Esophagus squamous epithelium (tissue), 5 donors: ENCODE data around the gene SH2D3A. TPM values are rescaled to one million over a fixed set of nuclear protein-coding genes. Genes with fewer than 3 reads are reported as not detected.
"Not testable (repeated sequence)": the region's sequence is repeated elsewhere in the genome, so short reads cannot be mapped to it uniquely, and the experiment has no call there.

Source experiments
- DNase-seq: peaks from one replicate; lab custom pipeline; 2025; lab: John Stamatoyannopoulos, UW
- H3K27ac ChIP-seq, 4 donors: fragments of 200-600 bp; sonication (generic); one replicate each; pipeline ENCODE4 v1.5.1; 2016 to 2019; ENCODE audit warnings: mild to moderate bottlenecking in 1 of 4
- H3K27me3 ChIP-seq, 4 donors: fragments of 200-600 bp; sonication (generic); 1 replicate in 3 of 4; 2 replicates in 1 of 4; pipeline versions ENCODE4 v1.5.1 to v1.6.0; 2017 to 2021; ENCODE audit warnings: antibody characterized with exemption in 1 of 4
- H3K36me3 ChIP-seq, 3 donors: fragments of 200-600 bp; sonication (generic); one replicate each; pipeline ENCODE4 v1.5.1; 2016 to 2019
- H3K4me1 ChIP-seq, 3 donors: fragments of 200-600 bp; sonication (generic); one replicate each; pipeline ENCODE4 v1.5.1; 2017 to 2019
- H3K4me3 ChIP-seq, 4 donors: fragments of 200-600 bp; sonication (generic); 1 replicate in 3 of 4; 2 replicates in 1 of 4; pipeline ENCODE4 v1.5.1; 2016 to 2019; ENCODE audit warnings: mild to moderate bottlenecking in 2 of 4, moderate library complexity in 1 of 4
- H3K9me3 ChIP-seq, 3 donors: fragments of 200-600 bp; sonication (generic); one replicate each; pipeline ENCODE4 v1.5.1; 2016 to 2019
- POLR2A ChIP-seq, 4 donors: fragments of 450-650 bp; IDR thresholded peaks; one replicate each; pipeline ENCODE4 v1.6.1; 2017; ENCODE audit warnings: antibody characterized with exemption in 4 of 4, mild to moderate bottlenecking in 4 of 4, moderate library complexity in 3 of 4
- WGBS, 2 donors: methylation state at CpG; one replicate each; pipeline ENCODE4 v1.1.5; 2018; 5-methylcytosine and 5-hydroxymethylcytosine counted together
- intact Hi-C: fragments of 100-400 bp; cut with DNase I; formaldehyde crosslinking; loops from one replicate; pipeline ENCODE4 v1.15.0; 2022
- total RNA-seq, 4 donors: library from RNA; depleted of rRNA; stranded (reverse); fragments of >200 nt; gene quantifications; one replicate each; pipeline ENCODE4 v1.1.0, GENCODE V29; 2016
- TF ChIP-seq, protein P1 (sequence below), 6 experiments: fragments of 450-650 bp in 4 of 6; fragments of 200-600 bp in 2 of 6; sonication (generic) in 2 of 6; IDR thresholded peaks; one replicate each; pipeline ENCODE4 v1.5.1; 2016 to 2019; ENCODE audit warnings: antibody characterized with exemption in 6 of 6, mild to moderate bottlenecking in 4 of 6, moderate library complexity in 4 of 6
- donor health status: DM: yes; HTN: yes; CAD: no.

Gene SH2D3A
- total RNA-seq, 4 donors from 2014 or later: 17.3 to 52.1 (median 40.6) TPM

- Histone ChIP-seq H3K27ac (no peak overlapping the region), H3K9me3 (no peaks in the 10 kb centered on the region), H3K27me3 (no peaks in the 10 kb centered on the region), H3K4me1 (peaks cover 0 to 23% (median 0%) of the 10 kb centered on the region in 3 donors), H3K36me3 (no peaks in the 10 kb centered on the region), H3K4me3 (no peak overlapping the region)
- intact Hi-C loops: no loop called here
- TF ChIP-seq, protein P1, sequence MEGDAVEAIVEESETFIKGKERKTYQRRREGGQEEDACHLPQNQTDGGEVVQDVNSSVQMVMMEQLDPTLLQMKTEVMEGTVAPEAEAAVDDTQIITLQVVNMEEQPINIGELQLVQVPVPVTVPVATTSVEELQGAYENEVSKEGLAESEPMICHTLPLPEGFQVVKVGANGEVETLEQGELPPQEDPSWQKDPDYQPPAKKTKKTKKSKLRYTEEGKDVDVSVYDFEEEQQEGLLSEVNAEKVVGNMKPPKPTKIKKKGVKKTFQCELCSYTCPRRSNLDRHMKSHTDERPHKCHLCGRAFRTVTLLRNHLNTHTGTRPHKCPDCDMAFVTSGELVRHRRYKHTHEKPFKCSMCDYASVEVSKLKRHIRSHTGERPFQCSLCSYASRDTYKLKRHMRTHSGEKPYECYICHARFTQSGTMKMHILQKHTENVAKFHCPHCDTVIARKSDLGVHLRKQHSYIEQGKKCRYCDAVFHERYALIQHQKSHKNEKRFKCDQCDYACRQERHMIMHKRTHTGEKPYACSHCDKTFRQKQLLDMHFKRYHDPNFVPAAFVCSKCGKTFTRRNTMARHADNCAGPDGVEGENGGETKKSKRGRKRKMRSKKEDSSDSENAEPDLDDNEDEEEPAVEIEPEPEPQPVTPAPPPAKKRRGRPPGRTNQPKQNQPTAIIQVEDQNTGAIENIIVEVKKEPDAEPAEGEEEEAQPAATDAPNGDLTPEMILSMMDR (IDR thresholded peaks at IDR 0.05): no peak
- no peak for TF ChIP-seq POLR2A (IDR thresholded peaks at IDR 0.05)
- 88 to 98% methylated on average over 2 of the region's 2 CpGs for WGBS, 2 donors
- no peak for DNase-seq
These were observed 10.2 kb upstream of the SH2D3A start for GRCh38 chr19:6777434-6777833.

GRCh38 chr19:6776999-6777398 is 9.8 kb upstream of the SH2D3A start:
- WGBS, 2 donors: 94% methylated on average over 4 of the region's 4 CpGs
- no peaks in the 10 kb centered on the region for H3K9me3 ChIP-seq
- TF ChIP-seq POLR2A (IDR thresholded peaks at IDR 0.05): no peak
- TF ChIP-seq, protein P1 (IDR thresholded peaks at IDR 0.05): no peak
- peaks cover 0 to 25% (median 0%) of the 10 kb centered on the region in 3 donors for H3K4me1 ChIP-seq
- no peak for DNase-seq
- no peak overlapping the region for H3K27ac ChIP-seq
- no peaks in the 10 kb centered on the region for H3K36me3 ChIP-seq
- no peaks in the 10 kb centered on the region for H3K27me3 ChIP-seq
- no peak overlapping the region for H3K4me3 ChIP-seq
- intact Hi-C loops: no loop called here

- H3K27ac ChIP-seq, DNase-seq, H3K9me3 ChIP-seq: not testable (repeated sequence)
These were observed 8.8 kb upstream of the SH2D3A start for GRCh38 chr19:6776045-6776444.

DNA sequence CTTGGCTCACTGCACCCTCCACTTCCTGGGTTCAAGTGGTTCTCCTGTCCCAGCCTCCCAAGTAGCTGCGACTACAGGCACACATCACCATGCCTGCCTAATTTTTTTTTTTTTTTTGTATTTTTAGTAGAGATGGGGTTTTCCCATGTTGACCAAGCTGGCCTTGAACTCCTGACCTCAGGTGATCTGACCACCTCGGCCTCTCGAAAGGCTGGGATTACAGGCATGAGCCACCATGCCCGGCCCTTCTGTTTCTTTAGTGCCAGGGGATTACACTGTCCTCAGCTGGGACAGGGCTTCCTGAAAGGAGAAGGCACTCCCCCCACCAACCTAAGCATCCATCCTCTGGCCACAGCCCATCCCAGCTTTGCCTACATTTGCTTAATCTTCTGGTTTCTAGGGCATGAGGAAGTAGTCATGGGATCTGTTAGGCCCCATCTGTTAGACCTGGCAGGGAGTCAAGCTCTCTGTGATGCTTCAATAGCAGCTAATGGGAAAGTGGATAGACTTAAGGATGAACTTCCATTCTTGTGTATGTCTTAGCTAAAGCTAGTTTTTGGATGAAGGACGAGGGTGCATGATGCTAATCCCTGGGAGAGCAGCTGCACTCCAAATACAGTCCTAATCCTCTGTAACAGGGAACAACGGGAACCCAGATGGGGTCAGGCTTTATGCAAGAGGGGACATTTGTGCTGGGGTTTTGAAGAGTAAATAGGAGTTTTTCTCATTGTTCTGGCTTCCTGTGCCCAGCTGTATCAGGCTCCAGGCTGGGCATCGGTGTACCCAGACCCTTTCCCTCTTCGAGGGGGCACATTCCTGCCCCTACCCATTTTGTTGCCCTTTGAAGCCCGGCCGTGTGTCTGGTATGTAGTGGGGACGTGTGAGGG is 7.8 kb upstream of the SH2D3A start:
- TF ChIP-seq, protein P1 (IDR thresholded peaks at IDR 0.05): no peak
- no peak for TF ChIP-seq POLR2A (IDR thresholded peaks at IDR 0.05)
- H3K27me3 ChIP-seq: no peaks in the 10 kb centered on the region
- no peaks in the 10 kb centered on the region for H3K9me3 ChIP-seq
- DNase-seq: no peak
- 43 to 56% methylated on average over 6 to 11 of the region's 11 CpGs for WGBS, 2 donors
- no peaks in the 10 kb centered on the region for H3K36me3 ChIP-seq
- no peak overlapping the region for H3K27ac ChIP-seq
- H3K4me1 ChIP-seq: peaks cover 0 to 15% (median 0%) of the 10 kb centered on the region in 3 donors
- no peak overlapping the region for H3K4me3 ChIP-seq
- intact Hi-C loops: no loop called here

More at GRCh38 chr19:6776045-6776444, 8.8 kb upstream of the SH2D3A start:
- H3K27me3 ChIP-seq, H3K4me3 ChIP-seq, H3K36me3 ChIP-seq, intact Hi-C loops: not testable (repeated sequence)
- H3K4me1 ChIP-seq: peaks cover 0 to 15% (median 0%) of the 10 kb centered on the region in 3 donors

DNA sequence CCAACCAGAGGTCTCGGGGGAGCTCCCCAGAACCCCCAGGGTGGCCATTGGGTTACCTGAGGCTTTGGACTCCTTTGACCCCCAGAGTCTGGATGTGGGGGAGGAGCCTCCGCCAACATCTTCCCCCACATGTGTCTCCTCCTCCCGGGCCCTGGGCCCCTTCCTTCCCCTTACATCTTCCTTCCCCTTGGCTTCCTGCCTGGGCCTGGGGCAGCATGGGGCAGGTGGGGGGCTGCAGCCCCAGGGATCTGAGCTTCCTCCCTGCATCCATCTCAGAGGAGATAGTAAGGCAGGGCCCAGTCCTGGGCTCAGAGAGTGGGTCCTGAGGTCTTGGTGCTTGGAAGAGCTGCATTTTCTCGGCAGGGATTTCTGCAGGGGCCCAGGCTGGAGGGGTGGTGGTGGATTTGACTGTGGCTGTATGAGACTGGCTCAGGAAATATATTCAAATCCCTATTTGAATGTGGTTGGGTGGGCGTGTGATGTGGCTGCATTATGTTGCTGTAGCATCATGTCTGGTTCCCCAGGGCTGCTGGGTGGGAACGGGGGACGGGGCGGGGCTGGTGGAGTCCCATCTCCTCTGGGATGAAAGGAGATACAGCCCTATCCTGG is 6.2 kb upstream of the SH2D3A start:
- peaks cover 0 to 15% (median 0%) of the 10 kb centered on the region in 3 donors for H3K4me1 ChIP-seq
- no peaks in the 10 kb centered on the region for H3K27me3 ChIP-seq
- intact Hi-C loops: no loop called here
- H3K4me3 ChIP-seq: peak overlapping the region; percentile 5 to 65 (median 48)
- no peaks in the 10 kb centered on the region for H3K36me3 ChIP-seq
- TF ChIP-seq POLR2A (IDR thresholded peaks at IDR 0.05): no peak
- TF ChIP-seq, protein P1 (IDR thresholded peaks at IDR 0.05): no peak
- DNase-seq: no peak
- 31% methylated on average over 5 of the region's 8 CpGs; no CpG with 5 or more reads in 1 of the 2 donors for WGBS, 2 donors
- peak overlapping the region in 3 of 4 donors; percentile 34 to 79 (median 76) for H3K27ac ChIP-seq
- no peaks in the 10 kb centered on the region for H3K9me3 ChIP-seq
